HepG2 (cell line): ENCODE data around the gene CYP4A22. TPM values are rescaled to one million over a fixed set of nuclear protein-coding genes. Genes with fewer than 3 reads are reported as not detected.

Experiments
- E2F2 ChIP-seq: sonication (generic); formaldehyde crosslinking; IDR thresholded peaks from 2 replicates; pipeline ENCODE4 v1.4.0; 2020; ENCODE audit warnings: missing genetic modification reagents, borderline replicate concordance
- FOSL1 ChIP-seq: sonication (generic); formaldehyde crosslinking; IDR thresholded peaks from 2 replicates; pipeline ENCODE4 v1.9.0; 2021; ENCODE audit warnings: missing genetic modification reagents, borderline replicate concordance
- HNRNPK ChIP-seq: fragments of 200-400 bp; formaldehyde crosslinking; IDR thresholded peaks from 2 replicates; pipeline ENCODE4 v1.6.1; 2018; ENCODE audit warnings: low read length, low read depth, moderate library complexity, mild to moderate bottlenecking; ENCODE audit not compliant: poor library complexity, severe bottlenecking
- PHF21A ChIP-seq: sonication (generic); formaldehyde crosslinking; IDR thresholded peaks from 2 replicates; pipeline ENCODE4 v1.5.0; 2020; ENCODE audit warnings: mild to moderate bottlenecking, missing genetic modification reagents
- ZFAT ChIP-seq: sonication (generic); formaldehyde crosslinking; conservative IDR thresholded peaks from 2 replicates; pipeline ENCODE4 v1.8.1; 2023; ENCODE audit warnings: missing genetic modification reagents, inconsistent platforms
- ZFP37 ChIP-seq: sonication (generic); formaldehyde crosslinking; IDR thresholded peaks from 2 replicates; pipeline ENCODE4 v1.4.0; 2020; ENCODE audit warnings: missing genetic modification reagents, borderline replicate concordance
- ZKSCAN1 ChIP-seq: fragments of 150-350 bp; IDR thresholded peaks from 2 replicates; pipeline ENCODE4 v1.6.1; 2014; ENCODE audit warnings: low read length
- ZNF205 ChIP-seq: IDR thresholded peaks from 2 replicates; pipeline ENCODE4 v1.6.1; 2018; ENCODE audit warnings: missing biosample characterization, missing genetic modification reagents
- ZNF543 ChIP-seq: sonication (generic); formaldehyde crosslinking; IDR thresholded peaks from 2 replicates; pipeline ENCODE4 v1.4.0; 2020; ENCODE audit warnings: mild to moderate bottlenecking, missing genetic modification reagents
- ZNF768 ChIP-seq: sonication (generic); formaldehyde crosslinking; IDR thresholded peaks from 2 replicates; pipeline ENCODE4 v1.4.0; 2020; ENCODE audit warnings: missing genetic modification reagents
- ZNF782 ChIP-seq: sonication (generic); formaldehyde crosslinking; IDR thresholded peaks from 2 replicates; pipeline ENCODE4 v1.4.0; 2020; ENCODE audit warnings: missing genetic modification reagents, mild to moderate bottlenecking, borderline replicate concordance
- polyA plus RNA-seq, 8 experiments: library from polyadenylated mRNA; depleted of rRNA in 3 of 8; stranded (reverse) in 7 of 8; unstranded in 1 of 8; fragments of >200 nt; fragmentation: Illumina TruSeq in 4 of 8; extraction: Trizol in 4 of 8; gene quantifications; 2 replicates each; pipeline versions ENCODE4 v1.2.1 to v1.2.3, GENCODE V29; 2011 to 2016; ENCODE audit warnings: low read depth in 4 of 8, missing spikeins in 1 of 8, mixed read lengths in 1 of 8; ENCODE audit not compliant: insufficient read depth in 1 of 8
- total RNA-seq, 5 experiments: library from RNA; depleted of rRNA; stranded (reverse); fragments of >200 nt; fragmentation: Illumina TruSeq; extraction: Trizol; gene quantifications; 2 replicates each; pipeline ENCODE4 v1.2.3, GENCODE V29; 2016; ENCODE audit warnings: low read depth in 1 of 5
- TF ChIP-seq, protein P1 (sequence below): sonication (generic); formaldehyde crosslinking; IDR thresholded peaks from 2 replicates; pipeline ENCODE4 v1.4.0; 2020; ENCODE audit warnings: mild to moderate bottlenecking, missing genetic modification reagents

Gene CYP4A22
- total and polyA plus RNA-seq, 2 of the 13 experiments (the other 11 are each of a cell fraction or from before 2014, with no cell fraction given): not detected

DNA sequence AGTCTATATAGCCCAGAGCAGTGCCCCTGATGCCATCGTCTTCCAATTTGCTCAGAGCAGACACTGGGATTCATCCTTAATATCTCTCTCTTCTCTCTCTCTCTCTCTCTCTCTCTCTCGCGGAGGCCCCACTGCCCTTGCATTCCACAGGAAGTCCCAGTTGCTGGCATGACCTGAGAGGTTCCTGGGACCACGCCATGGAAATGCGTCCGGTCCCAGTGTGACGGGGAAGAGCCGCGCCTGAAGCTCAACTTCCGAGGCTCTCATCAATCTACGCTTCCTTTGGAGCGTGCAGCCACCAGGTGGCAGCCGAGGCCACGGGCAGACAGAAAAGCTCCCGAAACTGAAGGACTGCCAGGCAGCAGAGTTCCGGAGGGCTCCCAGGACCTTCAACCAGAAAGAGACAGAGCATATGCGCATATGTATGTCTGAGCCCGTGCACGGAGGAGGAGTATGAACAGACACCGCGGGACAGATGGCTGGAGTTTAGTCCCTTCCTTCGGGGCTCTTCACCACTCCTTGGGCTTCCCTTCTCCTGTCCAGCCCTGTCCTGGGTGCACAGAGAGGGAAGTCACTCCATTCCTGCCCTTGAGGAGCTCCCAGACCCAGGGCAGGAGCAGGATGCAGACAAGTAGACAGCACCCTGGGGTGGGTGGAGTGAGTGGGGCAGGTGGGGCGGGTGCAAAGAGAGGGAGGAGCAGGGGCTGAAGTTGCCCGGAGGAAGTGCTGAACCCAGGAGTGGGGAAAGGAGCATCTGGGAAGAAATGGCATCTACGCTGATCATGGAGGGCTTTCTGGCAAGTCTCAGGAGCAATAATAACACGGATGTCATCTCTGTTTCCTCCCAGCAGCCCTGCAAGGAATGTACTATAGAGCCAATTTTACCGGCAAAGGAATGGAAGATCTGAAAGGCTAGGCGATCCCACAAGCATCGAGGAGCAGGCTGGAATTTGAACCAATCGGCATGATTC, 42.1 kb downstream of the CYP4A22 start (continued):
- TF ChIP-seq E2F2 (CRISPR knock-in tag) (no peak), PHF21A (CRISPR knock-in tag) (peak; percentile 46; the same call in 1 of the 2 replicates), FOSL1 (CRISPR knock-in tag) (no peak), ZFP37 (CRISPR knock-in tag) (no peak), ZNF205 (CRISPR knock-in tag) (peak; percentile 65; the same call in 1 of the 2 replicates), ZNF782 (no peak), ZFAT (CRISPR knock-in tag) (no peak), ZKSCAN1 (no peak), ZNF543 (CRISPR knock-in tag) (no peak), ZNF768 (CRISPR knock-in tag) (no peak), HNRNPK (peak; percentile 97)
- TF ChIP-seq, protein P1, sequence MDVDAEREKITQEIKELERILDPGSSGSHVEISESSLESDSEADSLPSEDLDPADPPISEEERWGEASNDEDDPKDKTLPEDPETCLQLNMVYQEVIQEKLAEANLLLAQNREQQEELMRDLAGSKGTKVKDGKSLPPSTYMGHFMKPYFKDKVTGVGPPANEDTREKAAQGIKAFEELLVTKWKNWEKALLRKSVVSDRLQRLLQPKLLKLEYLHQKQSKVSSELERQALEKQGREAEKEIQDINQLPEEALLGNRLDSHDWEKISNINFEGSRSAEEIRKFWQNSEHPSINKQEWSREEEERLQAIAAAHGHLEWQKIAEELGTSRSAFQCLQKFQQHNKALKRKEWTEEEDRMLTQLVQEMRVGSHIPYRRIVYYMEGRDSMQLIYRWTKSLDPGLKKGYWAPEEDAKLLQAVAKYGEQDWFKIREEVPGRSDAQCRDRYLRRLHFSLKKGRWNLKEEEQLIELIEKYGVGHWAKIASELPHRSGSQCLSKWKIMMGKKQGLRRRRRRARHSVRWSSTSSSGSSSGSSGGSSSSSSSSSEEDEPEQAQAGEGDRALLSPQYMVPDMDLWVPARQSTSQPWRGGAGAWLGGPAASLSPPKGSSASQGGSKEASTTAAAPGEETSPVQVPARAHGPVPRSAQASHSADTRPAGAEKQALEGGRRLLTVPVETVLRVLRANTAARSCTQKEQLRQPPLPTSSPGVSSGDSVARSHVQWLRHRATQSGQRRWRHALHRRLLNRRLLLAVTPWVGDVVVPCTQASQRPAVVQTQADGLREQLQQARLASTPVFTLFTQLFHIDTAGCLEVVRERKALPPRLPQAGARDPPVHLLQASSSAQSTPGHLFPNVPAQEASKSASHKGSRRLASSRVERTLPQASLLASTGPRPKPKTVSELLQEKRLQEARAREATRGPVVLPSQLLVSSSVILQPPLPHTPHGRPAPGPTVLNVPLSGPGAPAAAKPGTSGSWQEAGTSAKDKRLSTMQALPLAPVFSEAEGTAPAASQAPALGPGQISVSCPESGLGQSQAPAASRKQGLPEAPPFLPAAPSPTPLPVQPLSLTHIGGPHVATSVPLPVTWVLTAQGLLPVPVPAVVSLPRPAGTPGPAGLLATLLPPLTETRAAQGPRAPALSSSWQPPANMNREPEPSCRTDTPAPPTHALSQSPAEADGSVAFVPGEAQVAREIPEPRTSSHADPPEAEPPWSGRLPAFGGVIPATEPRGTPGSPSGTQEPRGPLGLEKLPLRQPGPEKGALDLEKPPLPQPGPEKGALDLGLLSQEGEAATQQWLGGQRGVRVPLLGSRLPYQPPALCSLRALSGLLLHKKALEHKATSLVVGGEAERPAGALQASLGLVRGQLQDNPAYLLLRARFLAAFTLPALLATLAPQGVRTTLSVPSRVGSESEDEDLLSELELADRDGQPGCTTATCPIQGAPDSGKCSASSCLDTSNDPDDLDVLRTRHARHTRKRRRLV (CRISPR knock-in tag): no peak
